ENCODE data around the gene COL27A1.

The COL27A1 gene

DNA sequence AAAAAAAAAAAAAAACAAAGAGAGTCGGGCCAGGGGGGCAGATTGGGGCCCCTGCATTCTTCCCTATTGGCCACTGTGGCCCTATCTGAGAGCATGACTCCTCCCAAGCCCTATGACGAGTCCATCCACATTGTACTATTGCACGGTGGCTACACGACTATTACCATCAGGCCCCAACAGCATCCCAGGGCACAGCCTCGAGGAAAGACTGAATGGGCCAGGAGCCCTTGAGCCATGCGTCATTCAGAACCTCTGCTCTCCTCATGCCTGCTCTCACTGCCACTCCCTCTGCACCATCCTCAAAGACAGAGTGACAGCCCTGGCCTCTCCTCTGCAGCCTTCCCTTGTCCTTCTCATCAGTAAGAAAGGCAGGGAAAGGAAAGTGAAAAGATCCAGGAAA, 147.4 kb downstream of the COL27A1 start:
- DNase-seq (ENCODE audit: low read depth in 1 of 2, low spot score in 1 of 2) = no peak
- Histone ChIP-seq H3K27me3 (ENCODE audit: insufficient read depth, poor library complexity, severe bottlenecking) (no peaks in the 10 kb centered on the region), H3K27ac (replicated peaks) (no peak overlapping the region), H3K4me3 (replicated peaks; ENCODE audit: insufficient read depth, low read length) (no peak overlapping the region)
- TF ChIP-seq, protein P1, sequence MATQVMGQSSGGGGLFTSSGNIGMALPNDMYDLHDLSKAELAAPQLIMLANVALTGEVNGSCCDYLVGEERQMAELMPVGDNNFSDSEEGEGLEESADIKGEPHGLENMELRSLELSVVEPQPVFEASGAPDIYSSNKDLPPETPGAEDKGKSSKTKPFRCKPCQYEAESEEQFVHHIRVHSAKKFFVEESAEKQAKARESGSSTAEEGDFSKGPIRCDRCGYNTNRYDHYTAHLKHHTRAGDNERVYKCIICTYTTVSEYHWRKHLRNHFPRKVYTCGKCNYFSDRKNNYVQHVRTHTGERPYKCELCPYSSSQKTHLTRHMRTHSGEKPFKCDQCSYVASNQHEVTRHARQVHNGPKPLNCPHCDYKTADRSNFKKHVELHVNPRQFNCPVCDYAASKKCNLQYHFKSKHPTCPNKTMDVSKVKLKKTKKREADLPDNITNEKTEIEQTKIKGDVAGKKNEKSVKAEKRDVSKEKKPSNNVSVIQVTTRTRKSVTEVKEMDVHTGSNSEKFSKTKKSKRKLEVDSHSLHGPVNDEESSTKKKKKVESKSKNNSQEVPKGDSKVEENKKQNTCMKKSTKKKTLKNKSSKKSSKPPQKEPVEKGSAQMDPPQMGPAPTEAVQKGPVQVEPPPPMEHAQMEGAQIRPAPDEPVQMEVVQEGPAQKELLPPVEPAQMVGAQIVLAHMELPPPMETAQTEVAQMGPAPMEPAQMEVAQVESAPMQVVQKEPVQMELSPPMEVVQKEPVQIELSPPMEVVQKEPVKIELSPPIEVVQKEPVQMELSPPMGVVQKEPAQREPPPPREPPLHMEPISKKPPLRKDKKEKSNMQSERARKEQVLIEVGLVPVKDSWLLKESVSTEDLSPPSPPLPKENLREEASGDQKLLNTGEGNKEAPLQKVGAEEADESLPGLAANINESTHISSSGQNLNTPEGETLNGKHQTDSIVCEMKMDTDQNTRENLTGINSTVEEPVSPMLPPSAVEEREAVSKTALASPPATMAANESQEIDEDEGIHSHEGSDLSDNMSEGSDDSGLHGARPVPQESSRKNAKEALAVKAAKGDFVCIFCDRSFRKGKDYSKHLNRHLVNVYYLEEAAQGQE (IDR thresholded peaks at IDR 0.05; ENCODE audit: insufficient replicate concordance, low read depth) = no peak
- TF ChIP-seq SPI1 (IDR thresholded peaks at IDR 0.05; ENCODE audit: borderline replicate concordance, low read depth) (no peak), POLR2AphosphoS5 (IDR thresholded peaks at IDR 0.05; ENCODE audit: low read depth) (no peak), GABPA (IDR thresholded peaks at IDR 0.05; ENCODE audit: low read depth) (no peak)
- TF ChIP-seq, protein P2, sequence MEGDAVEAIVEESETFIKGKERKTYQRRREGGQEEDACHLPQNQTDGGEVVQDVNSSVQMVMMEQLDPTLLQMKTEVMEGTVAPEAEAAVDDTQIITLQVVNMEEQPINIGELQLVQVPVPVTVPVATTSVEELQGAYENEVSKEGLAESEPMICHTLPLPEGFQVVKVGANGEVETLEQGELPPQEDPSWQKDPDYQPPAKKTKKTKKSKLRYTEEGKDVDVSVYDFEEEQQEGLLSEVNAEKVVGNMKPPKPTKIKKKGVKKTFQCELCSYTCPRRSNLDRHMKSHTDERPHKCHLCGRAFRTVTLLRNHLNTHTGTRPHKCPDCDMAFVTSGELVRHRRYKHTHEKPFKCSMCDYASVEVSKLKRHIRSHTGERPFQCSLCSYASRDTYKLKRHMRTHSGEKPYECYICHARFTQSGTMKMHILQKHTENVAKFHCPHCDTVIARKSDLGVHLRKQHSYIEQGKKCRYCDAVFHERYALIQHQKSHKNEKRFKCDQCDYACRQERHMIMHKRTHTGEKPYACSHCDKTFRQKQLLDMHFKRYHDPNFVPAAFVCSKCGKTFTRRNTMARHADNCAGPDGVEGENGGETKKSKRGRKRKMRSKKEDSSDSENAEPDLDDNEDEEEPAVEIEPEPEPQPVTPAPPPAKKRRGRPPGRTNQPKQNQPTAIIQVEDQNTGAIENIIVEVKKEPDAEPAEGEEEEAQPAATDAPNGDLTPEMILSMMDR (IDR thresholded peaks at IDR 0.05; ENCODE audit: insufficient read depth, low read length) = no peak

DNA sequence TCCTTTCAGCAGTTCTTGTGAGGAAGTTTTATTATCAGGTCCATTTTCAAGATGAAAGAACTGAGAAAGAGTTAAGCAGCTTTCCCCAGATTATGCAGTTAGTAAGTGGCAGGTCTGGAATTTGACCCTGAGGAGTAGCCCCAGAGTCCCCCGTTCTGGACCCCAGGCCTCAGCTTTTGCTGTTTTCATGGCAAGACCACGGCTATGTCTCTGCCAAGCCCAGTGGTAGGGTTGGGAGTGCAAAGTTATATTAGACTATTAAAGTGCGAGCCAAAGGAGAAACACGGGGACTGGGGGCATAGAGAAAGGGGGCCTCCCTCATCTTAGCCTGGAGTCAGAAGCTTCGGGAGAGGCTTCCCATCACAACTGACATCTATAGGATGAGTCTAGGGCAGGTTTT, 148.2 kb downstream of the COL27A1 start:
- Histone ChIP-seq H3K4me3 (replicated peaks; ENCODE audit: insufficient read depth, low read length) (no peak overlapping the region), H3K27ac (replicated peaks) (no peak overlapping the region), H3K27me3 (ENCODE audit: insufficient read depth, poor library complexity, severe bottlenecking) (no peaks in the 10 kb centered on the region)
- TF ChIP-seq, protein P2 (IDR thresholded peaks at IDR 0.05; ENCODE audit: insufficient read depth, low read length) = no peak
- TF ChIP-seq GABPA (IDR thresholded peaks at IDR 0.05; ENCODE audit: low read depth) (no peak), POLR2AphosphoS5 (IDR thresholded peaks at IDR 0.05; ENCODE audit: low read depth) (no peak), SPI1 (IDR thresholded peaks at IDR 0.05; ENCODE audit: borderline replicate concordance, low read depth) (no peak)
- TF ChIP-seq, protein P1 (IDR thresholded peaks at IDR 0.05; ENCODE audit: insufficient replicate concordance, low read depth) = no peak
- no peak for DNase-seq (ENCODE audit: low read depth in 1 of 2, low spot score in 1 of 2)

DNA sequence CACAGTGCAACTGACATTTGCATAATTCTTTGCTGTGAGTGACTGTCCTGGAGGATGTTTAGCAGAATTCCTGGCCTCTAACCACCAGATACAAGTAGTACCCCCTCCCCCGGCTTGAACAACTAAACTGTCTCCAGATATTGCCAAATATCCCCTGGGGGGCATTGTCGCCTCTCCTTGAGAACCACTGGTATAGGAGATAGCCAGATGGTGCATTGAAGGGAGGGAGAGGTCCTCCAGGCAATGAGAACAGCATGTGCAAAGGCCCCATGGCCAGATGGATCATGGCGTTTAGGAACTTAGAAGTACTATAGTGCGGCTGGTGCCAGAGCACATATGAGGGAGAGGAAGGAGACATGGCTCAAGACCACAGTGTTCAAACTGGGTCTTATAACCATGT, 148.6 kb downstream of the COL27A1 start:
- H3K4me3 ChIP-seq (replicated peaks; ENCODE audit: insufficient read depth, low read length) = no peak overlapping the region
- H3K27ac ChIP-seq (replicated peaks) = no peak overlapping the region
- DNase-seq (ENCODE audit: low read depth in 1 of 2, low spot score in 1 of 2) = no peak
- no peak for TF ChIP-seq POLR2AphosphoS5 (IDR thresholded peaks at IDR 0.05; ENCODE audit: low read depth)
- no peak for TF ChIP-seq GABPA (IDR thresholded peaks at IDR 0.05; ENCODE audit: low read depth)
- TF ChIP-seq, protein P1 (IDR thresholded peaks at IDR 0.05; ENCODE audit: insufficient replicate concordance, low read depth) = no peak
- TF ChIP-seq SPI1 (IDR thresholded peaks at IDR 0.05; ENCODE audit: borderline replicate concordance, low read depth) = no peak
- TF ChIP-seq, protein P2 (IDR thresholded peaks at IDR 0.05; ENCODE audit: insufficient read depth, low read length) = no peak
- no peaks in the 10 kb centered on the region for H3K27me3 ChIP-seq (ENCODE audit: insufficient read depth, poor library complexity, severe bottlenecking)
